K562 (cell line): Measurements from ENCODE around the gene ZKSCAN4. TPM values are rescaled to one million over a fixed set of nuclear protein-coding genes. Genes with fewer than 3 reads are reported as not detected.
A peak's percentile ranks its signal among the peaks of the same experiment; 100 is the strongest.

Experiments used
- EWSR1 ChIP-seq: fragments of 450-650 bp; IDR thresholded peaks from 2 replicates; pipeline ENCODE4 v1.6.1; 2018; ENCODE audit warnings: borderline replicate concordance, mild to moderate bottlenecking, low read depth, moderate library complexity; ENCODE audit not compliant: partially characterized antibody
- RBFOX2 ChIP-seq: fragments of 200-400 bp; formaldehyde crosslinking; IDR thresholded peaks from 2 replicates; pipeline ENCODE4 v1.6.1; 2017; ENCODE audit warnings: low read depth, mild to moderate bottlenecking, low read length, moderate library complexity
- TAF1 ChIP-seq: IDR thresholded peaks from 2 replicates; pipeline ENCODE4 v1.6.1; 2011; ENCODE audit warnings: mild to moderate bottlenecking, low read length, moderate library complexity; ENCODE audit not compliant: insufficient read depth, control insufficient read depth, severe bottlenecking; ENCODE audit errors: extremely low read depth
- TAF9B ChIP-seq: fragments of 450-650 bp; IDR thresholded peaks from 2 replicates; pipeline ENCODE4 v1.6.1; 2018; ENCODE audit warnings: mild to moderate bottlenecking; ENCODE audit not compliant: partially characterized antibody
- TCF7L2 ChIP-seq: fragments of 150-350 bp; IDR thresholded peaks from 2 replicates; pipeline ENCODE4 v1.6.1; 2016; ENCODE audit warnings: low read depth, mild to moderate bottlenecking, low read length, moderate library complexity
- ZNF354B ChIP-seq: fragments of 250-450 bp; sonication (Bioruptor Pico); IDR thresholded peaks from 2 replicates; pipeline ENCODE4 v1.4.0; 2020
- ZNF384 ChIP-seq: IDR thresholded peaks from 2 replicates; pipeline ENCODE4 v1.6.1; 2012; ENCODE audit warnings: low read depth, low read length, improper control_type of control experiment
- ZNF41 ChIP-seq: fragments of 250-450 bp; sonication (Bioruptor Pico); conservative IDR thresholded peaks from 2 replicates; pipeline ENCODE4 v1.4.0; 2020; ENCODE audit warnings: mild to moderate bottlenecking
- ZNF75A ChIP-seq: fragments of 450-650 bp; formaldehyde crosslinking; IDR thresholded peaks from 2 replicates; pipeline ENCODE4 v1.4.0; 2020; ENCODE audit warnings: mild to moderate bottlenecking
- polyA plus RNA-seq, 8 experiments: library from polyadenylated mRNA; depleted of rRNA in 4 of 8; stranded (reverse) in 5 of 8; unstranded in 3 of 8; fragments of >200 nt; fragmentation: Nextera tagmentation in 2 of 8; fragmentation: Illumina TruSeq in 1 of 8; extraction: Ambion mirVana in 2 of 8; extraction: Trizol in 1 of 8; gene quantifications; 2 replicates each; pipeline versions ENCODE4 v1.2.1 to v1.2.3, GENCODE V29; 2011 to 2014; ENCODE audit warnings: inconsistent platforms in 1 of 8, missing spikeins in 1 of 8
- total RNA-seq, 7 experiments: library from RNA; depleted of rRNA in 6 of 7; stranded (reverse); fragments of >200 nt in 6 of 7; fragmentation: Illumina TruSeq in 2 of 7; extraction: Trizol in 2 of 7; gene quantifications; 2 replicates each; pipeline versions ENCODE4 v1.2.1 to v1.2.3, GENCODE V29; 2011 to 2021; ENCODE audit warnings: low replicate concordance in 1 of 7
- TF ChIP-seq, protein P1 (sequence below): fragments of 450-650 bp; formaldehyde crosslinking; IDR thresholded peaks from 2 replicates; pipeline ENCODE4 v1.4.0; 2022; ENCODE audit warnings: missing genetic modification characterization
- TF ChIP-seq, protein P2 (sequence below), 2 experiments: fragments of 450-650 bp; IDR thresholded peaks; 2 replicates each; pipeline ENCODE4 v1.6.1; 2016; ENCODE audit warnings: mild to moderate bottlenecking in 2 of 2, borderline replicate concordance in 1 of 2, low read depth in 1 of 2, moderate library complexity in 1 of 2
- TF ChIP-seq, protein P3 (sequence below): fragments of 450-650 bp; formaldehyde crosslinking; IDR thresholded peaks from 2 replicates; pipeline ENCODE4 v1.4.0; 2020; ENCODE audit warnings: mild to moderate bottlenecking

Gene ZKSCAN4
- total and polyA plus RNA-seq, 9 of the 15 experiments (the other 6 are each of a cell fraction or from before 2014, with no cell fraction given), result 1.2 to 5.3 (median 4.7) TPM

DNA sequence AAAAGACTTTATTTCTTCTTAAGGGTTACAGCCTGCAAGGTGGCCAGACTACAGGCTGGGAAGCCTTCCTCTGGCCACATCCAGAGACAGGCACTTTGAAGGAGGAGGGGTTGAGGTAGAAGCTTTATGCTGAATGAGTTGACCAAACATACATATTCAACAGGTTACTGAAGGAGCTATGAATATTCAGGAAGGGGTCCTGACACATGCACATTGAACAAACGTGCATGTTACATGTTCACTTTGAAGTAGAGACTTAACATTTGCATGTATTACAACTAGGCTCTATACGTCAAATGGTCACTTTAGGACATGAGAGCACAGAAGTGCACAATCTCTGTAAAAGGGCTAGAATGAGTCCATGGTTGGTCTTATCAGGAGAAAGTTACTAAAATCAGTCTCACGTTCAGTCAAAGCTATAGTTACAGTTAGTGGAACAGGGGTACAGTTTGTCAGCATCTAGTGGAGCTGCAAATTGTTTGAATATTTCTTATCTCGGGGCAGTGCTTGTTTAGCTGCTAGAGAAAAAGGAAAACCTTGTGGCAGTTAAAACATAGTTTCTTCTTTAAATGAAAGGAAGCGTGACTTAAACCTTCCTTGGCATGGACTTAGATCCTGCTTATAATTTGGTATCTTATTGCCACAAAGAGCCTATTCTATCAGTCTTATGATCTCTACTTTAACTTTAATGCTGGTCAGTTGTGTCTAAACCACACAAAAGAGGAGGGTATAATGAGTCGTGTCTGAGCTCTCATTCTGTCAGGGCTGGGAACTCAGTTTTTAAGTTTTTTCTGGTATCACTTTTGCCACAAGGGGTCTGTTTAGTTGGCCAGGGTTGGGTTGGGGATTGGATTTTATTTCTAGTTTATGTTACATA is 31.6 kb downstream of the ZKSCAN4 start (continued):
- TF ChIP-seq, protein P1, sequence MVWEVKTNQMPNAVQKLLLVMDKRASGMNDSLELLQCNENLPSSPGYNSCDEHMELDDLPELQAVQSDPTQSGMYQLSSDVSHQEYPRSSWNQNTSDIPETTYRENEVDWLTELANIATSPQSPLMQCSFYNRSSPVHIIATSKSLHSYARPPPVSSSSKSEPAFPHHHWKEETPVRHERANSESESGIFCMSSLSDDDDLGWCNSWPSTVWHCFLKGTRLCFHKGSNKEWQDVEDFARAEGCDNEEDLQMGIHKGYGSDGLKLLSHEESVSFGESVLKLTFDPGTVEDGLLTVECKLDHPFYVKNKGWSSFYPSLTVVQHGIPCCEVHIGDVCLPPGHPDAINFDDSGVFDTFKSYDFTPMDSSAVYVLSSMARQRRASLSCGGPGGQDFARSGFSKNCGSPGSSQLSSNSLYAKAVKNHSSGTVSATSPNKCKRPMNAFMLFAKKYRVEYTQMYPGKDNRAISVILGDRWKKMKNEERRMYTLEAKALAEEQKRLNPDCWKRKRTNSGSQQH (CRISPR knock-in tag), result peak; percentile 98
- peak; percentile 69; the same call in 1 of the 2 replicates for TF ChIP-seq ZNF75A (CRISPR knock-in tag)
- peak; percentile 60 for TF ChIP-seq TAF9B
- TF ChIP-seq TCF7L2, result no peak
- no peak for TF ChIP-seq ZNF384
- TF ChIP-seq ZNF354B, result no peak
- no peak for TF ChIP-seq TAF1
- 0 out of 2 replicates have a peak, but pooled peaks have one; percentile 47 for TF ChIP-seq ZNF41
- TF ChIP-seq, protein P2, sequence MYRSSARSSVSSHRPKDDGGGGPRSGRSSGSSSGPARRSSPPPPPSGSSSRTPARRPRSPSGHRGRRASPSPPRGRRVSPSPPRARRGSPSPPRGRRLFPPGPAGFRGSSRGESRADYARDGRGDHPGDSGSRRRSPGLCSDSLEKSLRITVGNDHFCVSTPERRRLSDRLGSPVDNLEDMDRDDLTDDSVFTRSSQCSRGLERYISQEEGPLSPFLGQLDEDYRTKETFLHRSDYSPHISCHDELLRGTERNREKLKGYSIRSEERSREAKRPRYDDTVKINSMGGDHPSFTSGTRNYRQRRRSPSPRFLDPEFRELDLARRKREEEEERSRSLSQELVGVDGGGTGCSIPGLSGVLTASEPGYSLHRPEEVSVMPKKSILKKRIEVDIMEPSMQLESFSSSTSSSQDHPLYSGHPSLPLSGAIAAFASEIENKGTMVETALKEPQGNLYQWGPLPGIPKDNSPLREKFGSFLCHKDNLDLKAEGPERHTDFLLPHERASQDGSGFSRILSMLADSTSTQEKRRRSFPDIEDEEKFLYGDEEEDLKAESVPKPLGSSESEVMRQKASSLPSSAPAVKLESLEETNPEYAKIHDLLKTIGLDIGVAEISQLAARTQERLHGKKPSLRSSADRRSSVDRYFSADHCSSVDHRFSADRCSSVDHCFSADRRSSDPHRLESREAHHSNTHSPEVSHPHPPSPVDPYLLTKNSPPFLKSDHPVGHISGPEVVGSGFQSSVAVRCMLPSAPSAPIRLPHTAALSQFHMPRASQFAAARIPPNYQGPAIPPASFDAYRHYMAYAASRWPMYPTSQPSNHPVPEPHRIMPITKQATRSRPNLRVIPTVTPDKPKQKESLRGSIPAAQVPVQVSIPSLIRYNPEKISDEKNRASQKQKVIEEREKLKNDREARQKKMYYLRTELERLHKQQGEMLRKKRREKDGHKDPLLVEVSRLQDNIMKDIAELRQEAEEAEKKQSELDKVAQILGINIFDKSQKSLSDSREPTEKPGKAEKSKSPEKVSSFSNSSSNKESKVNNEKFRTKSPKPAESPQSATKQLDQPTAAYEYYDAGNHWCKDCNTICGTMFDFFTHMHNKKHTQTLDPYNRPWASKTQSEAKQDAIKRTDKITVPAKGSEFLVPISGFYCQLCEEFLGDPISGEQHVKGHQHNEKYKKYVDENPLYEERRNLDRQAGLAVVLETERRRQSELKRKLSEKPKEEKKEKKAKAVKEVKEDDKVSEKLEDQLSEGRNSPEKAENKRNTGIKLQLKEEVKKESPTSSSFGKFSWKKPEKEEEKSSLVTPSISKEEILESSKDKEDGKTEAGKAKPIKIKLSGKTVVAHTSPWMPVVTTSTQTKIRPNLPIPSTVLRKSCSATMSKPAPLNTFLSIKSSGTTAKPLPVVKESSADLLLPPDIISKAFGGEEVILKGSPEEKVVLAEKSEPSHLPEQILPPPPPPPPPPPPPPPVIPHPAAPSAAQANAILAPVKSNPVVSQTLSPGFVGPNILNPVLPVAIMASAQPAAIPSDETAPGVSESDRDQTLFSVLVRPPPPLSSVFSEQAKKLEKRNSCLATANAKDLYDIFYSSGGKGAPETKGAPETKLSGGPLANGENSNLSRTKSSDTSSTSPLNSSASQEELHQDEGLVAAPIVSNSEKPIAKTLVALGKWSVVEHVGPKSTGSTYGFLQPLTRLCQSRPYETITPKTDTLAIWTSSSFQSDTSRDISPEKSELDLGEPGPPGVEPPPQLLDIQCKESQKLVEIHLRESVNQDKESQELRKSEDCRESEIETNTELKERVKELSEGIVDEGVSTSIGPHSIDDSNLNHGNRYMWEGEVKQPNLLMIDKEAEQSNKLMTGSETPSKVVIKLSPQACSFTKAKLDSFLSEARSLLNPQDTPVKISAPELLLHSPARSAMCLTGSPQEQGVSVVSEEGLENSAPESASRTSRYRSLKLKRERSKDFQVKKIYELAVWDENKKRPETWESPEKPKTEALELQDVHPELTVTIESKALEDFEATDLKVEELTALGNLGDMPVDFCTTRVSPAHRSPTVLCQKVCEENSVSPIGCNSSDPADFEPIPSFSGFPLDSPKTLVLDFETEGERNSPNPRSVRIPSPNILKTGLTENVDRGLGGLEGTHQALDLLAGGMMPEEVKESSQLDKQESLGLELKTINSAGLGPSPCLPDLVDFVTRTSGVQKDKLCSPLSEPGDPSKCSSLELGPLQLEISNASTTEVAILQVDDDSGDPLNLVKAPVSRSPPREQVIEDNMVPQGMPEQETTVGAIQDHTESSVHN (IDR thresholded peaks at IDR 0.05; ENCODE audit: borderline replicate concordance in 1 of 2, low read depth in 1 of 2), result peak in 1 of 2 experiments; percentile 33; a peak in 1 of 4 replicates
- peak; percentile 78 for TF ChIP-seq RBFOX2
- TF ChIP-seq EWSR1, result no peak
- TF ChIP-seq, protein P3, sequence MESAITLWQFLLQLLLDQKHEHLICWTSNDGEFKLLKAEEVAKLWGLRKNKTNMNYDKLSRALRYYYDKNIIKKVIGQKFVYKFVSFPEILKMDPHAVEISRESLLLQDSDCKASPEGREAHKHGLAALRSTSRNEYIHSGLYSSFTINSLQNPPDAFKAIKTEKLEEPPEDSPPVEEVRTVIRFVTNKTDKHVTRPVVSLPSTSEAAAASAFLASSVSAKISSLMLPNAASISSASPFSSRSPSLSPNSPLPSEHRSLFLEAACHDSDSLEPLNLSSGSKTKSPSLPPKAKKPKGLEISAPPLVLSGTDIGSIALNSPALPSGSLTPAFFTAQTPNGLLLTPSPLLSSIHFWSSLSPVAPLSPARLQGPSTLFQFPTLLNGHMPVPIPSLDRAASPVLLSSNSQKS (CRISPR knock-in tag), result no peak
